Parathyroid adenoma (tissue), 2 donors: ENCODE measurements around the gene DSN1.

ENCODE experiments used
- H2AFZ ChIP-seq: fragments of 300-600 bp; sonication (generic); one replicate; pipeline ENCODE4 v1.7.0; 2017; ENCODE audit warnings: antibody characterized with exemption, mild to moderate bottlenecking
- H3K27ac ChIP-seq: fragments of 300-600 bp; sonication (generic); one replicate; pipeline ENCODE4 v1.7.0; 2017
- H3K27me3 ChIP-seq: fragments of 300-600 bp; sonication (generic); one replicate; pipeline ENCODE4 v1.7.0; 2017; ENCODE audit warnings: low read length; ENCODE audit not compliant: control insufficient read depth, insufficient read depth
- H3K36me3 ChIP-seq: fragments of 300-600 bp; sonication (generic); one replicate; pipeline ENCODE4 v1.7.0; 2017; ENCODE audit warnings: low read length; ENCODE audit not compliant: control insufficient read depth, insufficient read depth
- H3K4me1 ChIP-seq: fragments of 300-600 bp; sonication (generic); one replicate; pipeline ENCODE4 v1.7.0; 2017; ENCODE audit warnings: control low read depth
- H3K4me2 ChIP-seq: fragments of 300-600 bp; sonication (generic); one replicate; pipeline ENCODE4 v1.7.0; 2017; ENCODE audit warnings: low read length
- H3K4me3 ChIP-seq: fragments of 300-600 bp; sonication (generic); one replicate; pipeline ENCODE4 v1.7.0; 2017; ENCODE audit warnings: low read depth, low read length
- H3K79me2 ChIP-seq: fragments of 300-600 bp; sonication (generic); one replicate; pipeline ENCODE4 v1.7.0; 2017; ENCODE audit warnings: control low read depth
- H3K9ac ChIP-seq: fragments of 300-600 bp; sonication (generic); one replicate; pipeline ENCODE4 v1.7.0; 2017; ENCODE audit warnings: mild to moderate bottlenecking
- H3K9me3 ChIP-seq: fragments of 300-600 bp; sonication (generic); one replicate; pipeline ENCODE4 v1.7.0; 2017; ENCODE audit warnings: low read length; ENCODE audit not compliant: control insufficient read depth
- CTCF ChIP-seq: fragments of 300-600 bp; sonication (generic); IDR thresholded peaks from one replicate; pipeline ENCODE4 v1.7.0; 2017; ENCODE audit warnings: antibody characterized with exemption, mild to moderate bottlenecking
- donor health status: primary hyperparathyroidism.

Gene DSN1

GRCh38 chr20:36770680-36771079, 2.9 kb downstream of the DSN1 start:
- no peak for TF ChIP-seq CTCF
- H3K4me2 ChIP-seq = no peak overlapping the region
- peaks cover 6% of the 10 kb centered on the region for H3K4me1 ChIP-seq
- H3K27ac ChIP-seq = no peak overlapping the region
- peaks cover 4% of the 10 kb centered on the region for H3K79me2 ChIP-seq
- H3K36me3 ChIP-seq = no peaks in the 10 kb centered on the region
- no peaks in the 10 kb centered on the region for H3K9me3 ChIP-seq
- no peak overlapping the region for H3K9ac ChIP-seq
- H3K4me3 ChIP-seq = no peak overlapping the region
- H2AFZ ChIP-seq = no peak overlapping the region
- H3K27me3 ChIP-seq = no peaks in the 10 kb centered on the region

- Histone ChIP-seq H3K27ac (no peak overlapping the region), H3K36me3 (no peaks in the 10 kb centered on the region), H3K9ac (no peak overlapping the region), H3K4me1 (peaks cover 2% of the 10 kb centered on the region), H2AFZ (no peak overlapping the region), H3K9me3 (no peaks in the 10 kb centered on the region), H3K79me2 (peaks cover under 1% of the 10 kb centered on the region), H3K27me3 (no peaks in the 10 kb centered on the region), H3K4me3 (no peak overlapping the region), H3K4me2 (no peak overlapping the region)
- TF ChIP-seq CTCF = no peak
Measured at GRCh38 chr20:36768768-36769430, 4.7 kb downstream of the DSN1 start.

GRCh38 chr20:36761125-36761524, 12.4 kb downstream of the DSN1 start:
- no peaks in the 10 kb centered on the region for H3K79me2 ChIP-seq
- H2AFZ ChIP-seq = no peak overlapping the region
- H3K36me3 ChIP-seq = no peaks in the 10 kb centered on the region
- no peaks in the 10 kb centered on the region for H3K27me3 ChIP-seq
- H3K27ac ChIP-seq = no peak overlapping the region
- TF ChIP-seq CTCF = no peak
- no peak overlapping the region for H3K4me2 ChIP-seq
- no peak overlapping the region for H3K4me3 ChIP-seq
- H3K9me3 ChIP-seq = no peaks in the 10 kb centered on the region
- H3K9ac ChIP-seq = no peak overlapping the region
- H3K4me1 ChIP-seq = no peaks in the 10 kb centered on the region

- no peak overlapping the region for H3K27ac ChIP-seq
Measured at GRCh38 chr20:36760647-36761046, 12.9 kb downstream of the DSN1 start.

More at GRCh38 chr20:36760647-36761046, 12.9 kb downstream of the DSN1 start:
- no peak overlapping the region for H3K4me2 ChIP-seq
- H3K79me2 ChIP-seq = no peaks in the 10 kb centered on the region
- H3K36me3 ChIP-seq = no peaks in the 10 kb centered on the region
- no peak overlapping the region for H3K9ac ChIP-seq
- TF ChIP-seq CTCF = no peak
- no peaks in the 10 kb centered on the region for H3K4me1 ChIP-seq
- no peaks in the 10 kb centered on the region for H3K9me3 ChIP-seq
- H3K4me3 ChIP-seq = no peak overlapping the region
- H3K27me3 ChIP-seq = no peaks in the 10 kb centered on the region
- no peak overlapping the region for H2AFZ ChIP-seq
